GM23338 (cell line): ENCODE data around the gene SHROOM2. TPM values are rescaled to one million over a fixed set of nuclear protein-coding genes. Genes with fewer than 3 reads are reported as not detected.

Source experiments
- ATAC-seq: fragments of 200-7000 bp; cut with Tn5 transposase; 3 replicates; pipeline ENCODE4 v1.9.1; 2020
- DNase-seq: peaks from one replicate; pipeline ENCODE4 v3.0.0-alpha.2; 2015; ENCODE audit warnings: low spot score
- H2AFZ ChIP-seq: fragments of 200-600 bp; sonication (generic); 2 replicates; pipeline ENCODE4 v1.8.0; 2016; ENCODE audit warnings: antibody characterized with exemption, mild to moderate bottlenecking, moderate library complexity
- H3F3A ChIP-seq: fragments of 200-600 bp; sonication (generic); replicated peaks from 2 replicates; pipeline ENCODE4 v1.8.0; 2017; ENCODE audit warnings: antibody characterized with exemption, mixed run types, low read depth
- H3K27ac ChIP-seq: fragments of 200-600 bp; sonication (generic); 2 replicates; pipeline ENCODE4 v1.6.1; 2016; ENCODE audit warnings: low read depth
- H3K27me3 ChIP-seq: fragments of 200-600 bp; sonication (generic); 2 replicates; pipeline ENCODE4 v1.8.0; 2016; ENCODE audit warnings: mild to moderate bottlenecking, mixed run types, moderate library complexity; ENCODE audit not compliant: insufficient read depth
- H3K36me3 ChIP-seq: fragments of 200-600 bp; sonication (generic); 2 replicates; pipeline ENCODE4 v1.8.0; 2016; ENCODE audit warnings: mild to moderate bottlenecking; ENCODE audit not compliant: insufficient read depth
- H3K4me1 ChIP-seq: fragments of 200-600 bp; sonication (generic); 2 replicates; pipeline ENCODE4 v1.8.0; 2016; ENCODE audit warnings: mild to moderate bottlenecking, moderate library complexity; ENCODE audit not compliant: insufficient read depth
- H3K4me2 ChIP-seq: fragments of 200-600 bp; sonication (generic); 2 replicates; pipeline ENCODE4 v1.7.1; 2017; ENCODE audit warnings: mixed run types
- H3K4me3 ChIP-seq: fragments of 200-600 bp; sonication (generic); 2 replicates; pipeline ENCODE4 v1.6.1; 2016; ENCODE audit warnings: mixed run types
- H3K79me2 ChIP-seq: fragments of 200-600 bp; sonication (generic); replicated peaks from 2 replicates; pipeline ENCODE4 v1.8.0; 2017; ENCODE audit warnings: mild to moderate bottlenecking; ENCODE audit not compliant: insufficient read depth
- H3K9me2 ChIP-seq: fragments of 200-600 bp; sonication (generic); 2 replicates; pipeline ENCODE4 v1.8.0; 2017; ENCODE audit not compliant: insufficient read depth
- H4K20me1 ChIP-seq: fragments of 200-600 bp; sonication (generic); replicated peaks from 2 replicates; pipeline ENCODE4 v1.8.0; 2017; ENCODE audit warnings: mild to moderate bottlenecking; ENCODE audit not compliant: insufficient read depth
- H3K27ac Mint-ChIP-seq: 2 replicates; pipeline ENCODE4 v1.8.0; 2020; ENCODE audit warnings: inconsistent platforms, mild to moderate bottlenecking, moderate library complexity, mixed read lengths
- H3K27me3 Mint-ChIP-seq: 3 replicates; pipeline ENCODE4 v1.8.0; 2022; ENCODE audit warnings: low read depth, mild to moderate bottlenecking, moderate library complexity, mixed read lengths, inconsistent platforms; ENCODE audit not compliant: insufficient read depth, poor library complexity
- H3K36me3 Mint-ChIP-seq: 3 replicates; pipeline ENCODE4 v1.8.0; 2021; ENCODE audit warnings: low read depth, mild to moderate bottlenecking, inconsistent platforms, moderate library complexity, mixed read lengths
- H3K4me1 Mint-ChIP-seq: 3 replicates; pipeline ENCODE4 v1.8.0; 2020; ENCODE audit warnings: mild to moderate bottlenecking, inconsistent platforms, mixed read lengths
- H3K4me3 Mint-ChIP-seq: 3 replicates; pipeline ENCODE4 v1.8.0; 2021; ENCODE audit warnings: moderate library complexity, mild to moderate bottlenecking, inconsistent platforms, mixed read lengths
- H3K9me3 Mint-ChIP-seq: 3 replicates; pipeline ENCODE4 v1.8.0; 2020; ENCODE audit warnings: moderate library complexity, mild to moderate bottlenecking, inconsistent platforms, mixed read lengths
- CREB1 ChIP-seq: fragments of 250-450 bp; sonication (Bioruptor Pico); IDR thresholded peaks from 2 replicates; pipeline ENCODE4 v1.5.0; 2020; ENCODE audit warnings: low read depth, mild to moderate bottlenecking, moderate library complexity
- CTCF ChIP-seq, 2 experiments: fragments of 200-600 bp in 1 of 2; sonication (generic) in 1 of 2; conservative IDR thresholded peaks; 2 replicates each; pipeline versions ENCODE4 v1.5.1 to v1.6.1; 2016 to 2017; ENCODE audit warnings: antibody characterized with exemption in 2 of 2, low read depth in 2 of 2, mild to moderate bottlenecking in 2 of 2, moderate library complexity in 1 of 2
- ETS1 ChIP-seq: IDR thresholded peaks from 2 replicates; pipeline ENCODE4 v1.6.1; 2016; ENCODE audit warnings: antibody characterized with exemption
- EZH2 ChIP-seq: fragments of 200-600 bp; sonication (generic); IDR thresholded peaks from one replicate; pipeline ENCODE4 v1.8.0; 2017; ENCODE audit warnings: antibody characterized with exemption, mild to moderate bottlenecking, low read depth; ENCODE audit not compliant: unreplicated experiment
- EZH2phosphoT487 ChIP-seq: fragments of 200-600 bp; sonication (generic); IDR thresholded peaks from one replicate; pipeline ENCODE4 v1.8.1; 2018; ENCODE audit warnings: antibody characterized with exemption; ENCODE audit not compliant: unreplicated experiment
- JUNB ChIP-seq: IDR thresholded peaks from one replicate; pipeline ENCODE4 v1.6.1; 2016; ENCODE audit warnings: antibody characterized with exemption; ENCODE audit not compliant: unreplicated experiment
- NANOG ChIP-seq: IDR thresholded peaks from 2 replicates; pipeline ENCODE4 v1.6.1; 2016; ENCODE audit warnings: antibody characterized with exemption, borderline replicate concordance
- POLR2AphosphoS5 ChIP-seq: IDR thresholded peaks from 2 replicates; pipeline ENCODE4 v1.6.1; 2016; ENCODE audit warnings: antibody characterized with exemption, low read depth
- REST ChIP-seq: IDR thresholded peaks from one replicate; pipeline ENCODE4 v1.6.1; 2018; ENCODE audit warnings: antibody characterized with exemption; ENCODE audit not compliant: unreplicated experiment
- STAT1 ChIP-seq: IDR thresholded peaks from one replicate; pipeline ENCODE4 v1.6.1; 2016; ENCODE audit warnings: antibody characterized with exemption; ENCODE audit not compliant: unreplicated experiment
- ZNF114 ChIP-seq: fragments of 250-450 bp; sonication (Bioruptor Pico); IDR thresholded peaks from 2 replicates; pipeline ENCODE4 v1.5.0; 2020; ENCODE audit warnings: mild to moderate bottlenecking, moderate library complexity
- ZNF331 ChIP-seq: fragments of 250-450 bp; sonication (Bioruptor Pico); IDR thresholded peaks from 2 replicates; pipeline ENCODE4 v1.5.0; 2020; ENCODE audit warnings: low read depth, mild to moderate bottlenecking, moderate library complexity
- ZNF462 ChIP-seq: fragments of 250-450 bp; sonication (Bioruptor Pico); IDR thresholded peaks from 2 replicates; pipeline ENCODE4 v1.5.0; 2020; ENCODE audit warnings: mild to moderate bottlenecking, moderate library complexity
- polyA plus RNA-seq: library from polyadenylated mRNA; unstranded; fragments of >200 nt; fragmentation: Nextera tagmentation; extraction: Ambion mirVana; gene quantifications from 2 replicates; pipeline ENCODE4 v1.2.1, GENCODE V29; 2016
- total RNA-seq: library from RNA; depleted of rRNA; stranded (reverse); fragments of >200 nt; shearing (Covaris generic); gene quantifications from 2 replicates; pipeline ENCODE4 v1.2.3, GENCODE V29; 2014

The SHROOM2 gene
- total and polyA plus RNA-seq, 2 experiments from 2014 or later = 3.5 to 15.8 TPM

- Mint-ChIP-seq H3K36me3 (peaks cover 17% of the 10 kb centered on the region), H3K27ac (no peak overlapping the region), H3K4me1 (peaks cover 21% of the 10 kb centered on the region), H3K9me3 (no peaks in the 10 kb centered on the region; the same call in 2 of the 3 replicates), H3K4me3 (no peak overlapping the region), H3K27me3 (peaks cover 2% of the 10 kb centered on the region)
- no peaks in the 10 kb centered on the region for H3K4me1 ChIP-seq
- H3F3A ChIP-seq = no peaks in the 10 kb centered on the region
- H2AFZ ChIP-seq = no peak overlapping the region
- H3K4me2 ChIP-seq = no peak overlapping the region
- no peaks in the 10 kb centered on the region for H3K27me3 ChIP-seq
- no peaks in the 10 kb centered on the region for H4K20me1 ChIP-seq
- DNase-seq = no peak
- no peaks in the 10 kb centered on the region for H3K9me2 ChIP-seq
- ATAC-seq = no peak
- no peak for TF ChIP-seq ZNF331 (CRISPR knock-in tag)
- no peak for TF ChIP-seq REST
- TF ChIP-seq POLR2AphosphoS5 = no peak
- no peak for TF ChIP-seq ZNF114
- TF ChIP-seq ZNF462 = no peak
- TF ChIP-seq STAT1 = no peak
- TF ChIP-seq CTCF (conservative IDR thresholded peaks at IDR 0.05; ENCODE audit: low read depth in 2 of 2) = no peak
- TF ChIP-seq CREB1 (CRISPR knock-in tag) = no peak
- no peak for TF ChIP-seq NANOG
- no peak for TF ChIP-seq ETS1
- no peak for TF ChIP-seq EZH2phosphoT487
- no peak for TF ChIP-seq EZH2
- TF ChIP-seq JUNB = no peak
- no peak overlapping the region for H3K4me3 ChIP-seq
- no peaks in the 10 kb centered on the region for H3K79me2 ChIP-seq
- H3K36me3 ChIP-seq = no peaks in the 10 kb centered on the region
- H3K27ac ChIP-seq = no peak overlapping the region
Observed at GRCh38 chrX:9919632-9920172, 133.5 kb downstream of the SHROOM2 start.
